Tibial nerve (tissue), 3 donors: Measurements from ENCODE around the gene LRRC17.
"Not testable (repeated sequence)": the region's sequence is repeated elsewhere in the genome, so short reads cannot be mapped to it uniquely, and the experiment has no call there.

Experiments used
- CTCF ChIP-seq, 5 experiments: fragments of 200-600 bp in 3 of 5; fragments of 450-650 bp in 2 of 5; sonication (generic) in 3 of 5; IDR thresholded peaks; one replicate each; pipeline ENCODE4 v1.5.1; 2016 to 2019; ENCODE audit warnings: antibody characterized with exemption in 5 of 5, mild to moderate bottlenecking in 3 of 5, moderate library complexity in 2 of 5
- POLR2A ChIP-seq, 2 donors: fragments of 450-650 bp; IDR thresholded peaks; one replicate each; pipeline ENCODE4 v1.6.1; 2017; ENCODE audit warnings: antibody characterized with exemption in 2 of 2, mild to moderate bottlenecking in 2 of 2, moderate library complexity in 2 of 2

DNA sequence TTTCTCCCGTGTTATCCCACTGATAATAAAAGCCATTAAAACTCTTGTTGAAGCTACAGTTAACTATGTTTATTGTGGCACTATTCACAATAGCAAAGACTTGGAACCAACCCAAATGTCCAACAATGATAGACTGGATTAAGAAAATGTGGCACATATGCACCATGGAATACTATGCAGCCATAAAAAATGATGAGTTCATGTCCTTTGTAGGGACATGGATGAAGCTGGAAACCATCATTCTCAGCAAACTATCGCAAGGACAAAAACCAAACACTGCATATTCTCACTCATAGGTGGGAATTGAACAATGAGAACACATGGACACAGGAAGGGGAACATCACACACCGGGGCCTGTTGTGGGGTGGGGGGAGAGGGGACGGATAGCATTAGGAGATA is 64.8 kb downstream of the LRRC17 start:
- TF ChIP-seq CTCF, POLR2A (IDR thresholded peaks at IDR 0.05): not testable (repeated sequence)
